BJ (cell line): ENCODE results near the gene MYCBP. TPM values are rescaled to one million over a fixed set of nuclear protein-coding genes. Genes with fewer than 3 reads are reported as not detected.

ENCODE experiments used
- CTCF ChIA-PET: fragments of 350-600 bp; formaldehyde crosslinking; extraction: SDS; loops from one replicate; lab custom pipeline; 2021; ENCODE audit warnings: antibody characterized with exemption, inconsistent platforms; lab: Yijun Ruan, JAX
- POLR2A ChIA-PET: fragments of 300-600 bp; sonication (Branson Sonifier 250); formaldehyde crosslinking; extraction: SDS; loops from one replicate; lab custom pipeline; 2021; ENCODE audit warnings: antibody characterized with exemption; lab: Charles Lee
- DNase-seq: peaks from one replicate; pipeline ENCODE4 v3.0.0-alpha.2; 2011; ENCODE audit warnings: low read depth
- H3K27me3 ChIP-seq: 2 replicates; pipeline ENCODE4 v1.6.0; 2011; ENCODE audit warnings: low read length; ENCODE audit not compliant: control insufficient read depth, insufficient read depth
- H3K36me3 ChIP-seq: 2 replicates; pipeline ENCODE4 v1.5.1; 2011; ENCODE audit warnings: low read length; ENCODE audit not compliant: control insufficient read depth, insufficient read depth
- H3K4me3 ChIP-seq: 2 replicates; pipeline ENCODE4 v1.5.1; 2011; ENCODE audit warnings: low read depth, mild to moderate bottlenecking, control low read depth, low read length
- CTCF ChIP-seq: IDR thresholded peaks from 2 replicates; pipeline ENCODE4 v1.5.1; 2011; ENCODE audit warnings: low read depth, mild to moderate bottlenecking, control low read depth, inconsistent platforms, low read length, moderate library complexity; ENCODE audit not compliant: insufficient read depth
- polyA minus RNA-seq: library from RNA; depleted of rRNA, polyadenylated mRNA; stranded (reverse); fragments of >200 nt; gene quantifications from 2 replicates; pipeline ENCODE4 v1.2.3, GENCODE V29; 2011; rRNA and poly(A)+ RNA removed
- polyA plus RNA-seq: library from polyadenylated mRNA; depleted of rRNA; stranded (reverse); fragments of >200 nt; gene quantifications from 2 replicates; pipeline ENCODE4 v1.2.3, GENCODE V29; 2011; rRNA removed

The MYCBP gene
- polyA plus RNA-seq = 11.2 and 18.4 TPM in 2 replicates
- 3.9 and 4.0 TPM in 2 replicates for polyA minus RNA-seq

DNA sequence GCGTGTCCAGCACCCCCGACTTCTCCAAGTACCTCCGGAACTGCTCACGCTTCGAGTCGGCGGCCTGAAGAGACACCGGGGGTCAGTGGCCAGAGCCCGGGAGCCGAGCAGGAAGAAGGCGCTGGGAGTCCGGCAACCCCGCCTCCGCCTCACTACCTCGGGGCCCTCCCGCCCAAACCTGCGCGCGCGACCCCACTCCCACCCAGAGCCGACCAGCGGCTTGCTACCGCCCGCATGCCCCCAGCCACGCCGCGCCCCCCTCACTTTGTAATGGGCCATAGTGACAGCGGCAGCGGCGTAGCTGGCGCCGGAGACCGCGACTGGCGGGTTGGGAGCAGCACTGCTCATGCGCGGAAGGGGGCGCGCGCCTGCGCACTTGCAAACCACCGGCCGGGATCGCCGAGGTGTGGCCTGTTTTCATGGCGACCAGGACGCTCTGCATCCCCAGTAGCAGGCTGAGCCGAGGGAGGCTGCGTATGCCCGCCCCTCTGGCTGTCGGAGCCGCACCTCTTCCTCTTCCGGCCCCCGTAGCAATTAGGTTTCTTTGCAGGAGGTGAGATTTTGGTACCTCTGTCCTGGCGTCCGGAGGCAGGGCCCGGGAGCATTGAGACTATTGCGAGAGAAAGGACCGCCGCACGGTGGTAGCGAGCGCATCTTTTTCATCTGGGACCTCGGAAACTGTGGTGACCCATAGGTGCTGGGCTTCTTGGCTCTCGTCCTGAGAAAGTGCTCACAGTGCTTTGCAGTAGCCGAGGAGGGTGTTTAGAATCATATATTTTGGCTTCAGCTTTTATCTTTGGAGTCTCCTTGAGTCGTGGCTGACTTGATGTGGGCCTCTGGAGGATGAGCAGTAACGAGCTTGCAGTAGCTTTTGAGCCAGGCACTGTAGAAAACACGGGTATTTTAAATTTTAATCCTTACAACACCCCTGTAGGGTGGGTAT is at the start of gene MYCBP:
Gene MYCBP, minus strand, starts transcription at position 322 of the 943 bp plus-strand sequence. Its CDS starts 43 bp downstream, at position 279.
- H3K4me3 ChIP-seq = peak within 1 kb of the TSS; percentile 56
- H3K27me3 ChIP-seq = no peaks in the 10 kb centered on the region
- ChIA-PET CTCF (no interaction called here), POLR2A (no interaction called here)
- no peaks in the 10 kb centered on the region for H3K36me3 ChIP-seq
- TF ChIP-seq CTCF = 0 out of 2 replicates have a peak, but pooled peaks have one; percentile 1
- DNase-seq = peak; percentile 77

- H3K4me3 ChIP-seq = no peak overlapping the region
- no peaks in the 10 kb centered on the region for H3K36me3 ChIP-seq
- POLR2A ChIA-PET = no interaction called here
- DNase-seq = no peak
- H3K27me3 ChIP-seq = no peaks in the 10 kb centered on the region
- CTCF ChIA-PET = no interaction called here
- TF ChIP-seq CTCF = 0 out of 2 replicates have a peak, but pooled peaks have one; percentile 7
These were observed 46.0 kb upstream of the MYCBP start for GRCh38 chr1:38919130-38919529.

- no peak overlapping the region for H3K4me3 ChIP-seq
- H3K27me3 ChIP-seq = no peaks in the 10 kb centered on the region
- no peak for TF ChIP-seq CTCF
- ChIA-PET POLR2A (no interaction called here), CTCF (no interaction called here)
- DNase-seq = no peak
- H3K36me3 ChIP-seq = no peaks in the 10 kb centered on the region
These were observed 45.4 kb upstream of the MYCBP start for GRCh38 chr1:38918568-38918967.

DNA sequence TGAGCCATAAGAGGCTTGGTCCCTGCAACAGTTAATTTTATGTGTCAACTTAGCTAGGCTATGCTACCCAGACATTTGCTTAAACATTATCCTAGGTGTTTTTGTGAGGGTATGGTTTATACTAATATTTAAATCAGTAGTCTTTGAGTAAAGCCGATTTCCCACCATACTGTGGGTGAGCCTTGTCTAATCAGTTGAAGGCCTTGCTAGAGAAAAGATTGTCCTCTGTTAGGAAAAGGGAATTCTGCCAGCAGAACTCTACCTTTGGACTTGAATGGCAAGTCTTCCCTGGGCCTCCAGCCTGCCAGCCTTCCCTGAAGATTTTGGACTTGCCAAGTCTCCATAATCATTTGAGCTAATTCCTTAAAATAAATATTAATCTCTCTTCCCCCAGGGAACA is 44.6 kb upstream of the MYCBP start:
- Histone ChIP-seq H3K36me3 (no peaks in the 10 kb centered on the region), H3K27me3 (no peaks in the 10 kb centered on the region), H3K4me3 (no peak overlapping the region)
- POLR2A ChIA-PET = no interaction called here
- CTCF ChIA-PET = no interaction called here
- DNase-seq = no peak
- no peak for TF ChIP-seq CTCF

DNA sequence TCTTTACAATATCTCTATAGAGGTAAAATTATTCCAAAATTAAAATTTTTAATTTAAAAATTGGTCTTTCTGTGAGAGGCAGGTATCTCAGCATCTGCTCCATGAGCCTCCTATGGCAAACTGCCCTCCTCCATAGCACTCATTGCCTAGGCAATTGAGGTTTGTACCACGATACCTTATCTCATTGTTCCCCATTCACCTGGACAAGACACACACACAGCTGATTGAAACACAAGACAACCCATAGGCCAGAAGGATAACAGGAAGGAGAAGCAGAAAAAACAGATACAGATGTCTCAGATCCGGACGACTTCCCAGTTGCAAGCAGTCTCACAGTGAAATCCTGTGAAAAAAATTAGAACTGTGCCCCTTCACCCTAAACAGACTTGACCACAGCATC is 44.2 kb upstream of the MYCBP start:
- no peaks in the 10 kb centered on the region for H3K36me3 ChIP-seq
- CTCF ChIA-PET = no interaction called here
- POLR2A ChIA-PET = no interaction called here
- no peak overlapping the region for H3K4me3 ChIP-seq
- no peak for DNase-seq
- H3K27me3 ChIP-seq = no peaks in the 10 kb centered on the region
- no peak for TF ChIP-seq CTCF
